K562 (cell line): ENCODE results near the gene ARAP1. TPM values are rescaled to one million over a fixed set of nuclear protein-coding genes. Genes with fewer than 3 reads are reported as not detected.

Experiments
- ATAC-seq: fragments of 200-7000 bp; cut with Tn5 transposase; 3 replicates; pipeline ENCODE4 v1.9.1; 2020; ENCODE audit warnings: moderate library complexity
- BruUV-seq: library from RNA; stranded (reverse); fragments of 400-500 nt; replicated peaks from 2 replicates; lab custom pipeline; 2021; lab: Mats Ljungman, UMichigan
- CTCF ChIA-PET: fragments of 300-600 bp; formaldehyde crosslinking; extraction: SDS; loops from one replicate; lab custom pipeline; 2021; ENCODE audit warnings: low intra/inter-chr PET ratio; lab: Yijun Ruan, JAX
- POLR2A ChIA-PET: fragments of 300-600, 350-650 bp; sonication (Branson Sonifier 250); formaldehyde crosslinking; extraction: SDS; loops from one replicate; lab custom pipeline; 2021; ENCODE audit warnings: antibody characterized with exemption, inconsistent platforms; lab: Yijun Ruan, JAX
- DNase-seq, 4 experiments: peaks; one replicate each; pipeline versions ENCODE4 v3.0.0 to v3.0.0-alpha.2; 2011 to 2018; ENCODE audit warnings: low spot score in 3 of 4, mixed read lengths in 3 of 4; ENCODE audit errors: extremely low read depth in 1 of 4
- FAIRE-seq: peaks from 2 replicates; lab custom pipeline; 2011; peaks lifted over from hg19 to GRCh38; lab: Jason Lieb, UNC
- H2AFZ ChIP-seq: 2 replicates; pipeline ENCODE4 v1.6.0; 2011; ENCODE audit warnings: low read depth, low read length, control low read depth, inconsistent platforms
- H3K27ac ChIP-seq: fragments of 200-600 bp; 3 replicates; pipeline ENCODE4 v1.8.0; 2011; ENCODE audit warnings: low read depth, mild to moderate bottlenecking, control low read depth, inconsistent platforms, low read length, moderate library complexity, mixed read lengths; ENCODE audit errors: extremely low read depth
- H3K27me3 ChIP-seq, 2 experiments: fragments of 300-600 bp in 1 of 2; 2 replicates in 1 of 2; 3 replicates in 1 of 2; pipeline versions ENCODE4 v1.6.0 to v1.8.0; 2011; ENCODE audit warnings: inconsistent platforms in 2 of 2, low read length in 2 of 2, mild to moderate bottlenecking in 1 of 2, mixed read lengths in 1 of 2, moderate library complexity in 1 of 2; ENCODE audit not compliant: control insufficient read depth in 2 of 2, insufficient read depth in 2 of 2
- H3K36me3 ChIP-seq: fragments of 300-600 bp; 3 replicates; pipeline ENCODE4 v1.8.0; 2011; ENCODE audit warnings: mild to moderate bottlenecking, low read length, inconsistent platforms; ENCODE audit not compliant: control insufficient read depth, insufficient read depth
- H3K4me1 ChIP-seq, 2 experiments: fragments of 200-600 bp in 1 of 2; replicated peaks in 1 of 2; 2 replicates in 1 of 2; 3 replicates in 1 of 2; pipeline versions ENCODE4 v1.5.1 to v1.8.0; 2011; ENCODE audit warnings: inconsistent platforms in 2 of 2, low read length in 2 of 2, mild to moderate bottlenecking in 1 of 2, mixed read lengths in 1 of 2, moderate library complexity in 1 of 2; ENCODE audit not compliant: control insufficient read depth in 2 of 2, insufficient read depth in 2 of 2
- H3K4me2 ChIP-seq: 2 replicates; pipeline ENCODE4 v1.6.1; 2011; ENCODE audit warnings: low read length, control low read depth, inconsistent platforms, mixed read lengths; ENCODE audit not compliant: insufficient read depth
- H3K4me3 ChIP-seq: fragments of 200-600 bp; sonication (generic), shearing (Covaris generic); 2 replicates; pipeline ENCODE4 v1.5.1; 2016; ENCODE audit warnings: control low read depth, inconsistent platforms
- H3K79me2 ChIP-seq: fragments of 200-600 bp; 3 replicates; pipeline ENCODE4 v1.8.0; 2011; ENCODE audit warnings: low read length, inconsistent platforms; ENCODE audit not compliant: control insufficient read depth, insufficient read depth
- H3K9ac ChIP-seq, 2 experiments: 2 replicates each; pipeline versions ENCODE4 v1.6.0 to v1.6.1; 2011; ENCODE audit warnings: low read depth in 2 of 2, low read length in 2 of 2, control low read depth in 1 of 2, inconsistent platforms in 1 of 2, mild to moderate bottlenecking in 1 of 2, mixed read lengths in 1 of 2; ENCODE audit not compliant: insufficient read depth in 1 of 2
- H3K9me1 ChIP-seq: one replicate; pipeline ENCODE4 v1.6.0; 2011; ENCODE audit warnings: inconsistent platforms, mild to moderate bottlenecking, low read length, moderate library complexity; ENCODE audit not compliant: control insufficient read depth, insufficient read depth
- H3K9me3 ChIP-seq: replicated peaks from 2 replicates; pipeline ENCODE4 v1.5.1; 2011; ENCODE audit warnings: low read depth, low read length, inconsistent platforms; ENCODE audit not compliant: control insufficient read depth, insufficient read depth
- H4K20me1 ChIP-seq: replicated peaks from 2 replicates; pipeline ENCODE4 v1.6.1; 2011; ENCODE audit warnings: low read length, inconsistent platforms, mixed read lengths; ENCODE audit not compliant: control insufficient read depth, insufficient read depth
- ARHGAP35 ChIP-seq: fragments of 450-650 bp; IDR thresholded peaks from 2 replicates; pipeline ENCODE4 v1.6.1; 2018; ENCODE audit not compliant: partially characterized antibody
- NCOA1 ChIP-seq: fragments of 450-650 bp; IDR thresholded peaks from 2 replicates; pipeline ENCODE4 v1.6.1; 2016; ENCODE audit warnings: low read depth
- RAD51 ChIP-seq: fragments of 450-650 bp; IDR thresholded peaks from 2 replicates; pipeline ENCODE4 v1.7.1; 2016; ENCODE audit warnings: low read depth, mild to moderate bottlenecking, borderline replicate concordance
- SMARCE1 ChIP-seq: fragments of 450-650 bp; IDR thresholded peaks from 2 replicates; pipeline ENCODE4 v1.7.1; 2016; ENCODE audit warnings: mild to moderate bottlenecking
- TEAD2 ChIP-seq: fragments of 450-650 bp; IDR thresholded peaks from 2 replicates; pipeline ENCODE4 v1.6.1; 2016; ENCODE audit warnings: missing genetic modification characterization, control low read depth, missing compliant biosample characterization
- ZFP30 ChIP-seq: fragments of 250-450 bp; sonication (Bioruptor Pico); IDR thresholded peaks from 2 replicates; pipeline ENCODE4 v1.8.0; 2022; ENCODE audit warnings: moderate library complexity, mild to moderate bottlenecking, inconsistent platforms, borderline replicate concordance
- WGBS: fragments of 100-300 bp; shearing (Covaris generic); methylation state at CpG from one replicate; pipeline ENCODE4 v1.1.6; 2016; ENCODE audit warnings: low coverage, mixed read lengths; ENCODE audit not compliant: insufficient coverage; ENCODE audit errors: missing lambda C conversion rate; 5-methylcytosine and 5-hydroxymethylcytosine counted together
- in situ Hi-C: fragments of 300-500 bp; cut with MboI; formaldehyde crosslinking; loops from 4 replicates; pipeline ENCODE4 v1.15.0; 2018; ENCODE audit warnings: inconsistent platforms, mixed read lengths
- intact Hi-C: fragments of 100-400 bp; cut with micrococcal nuclease; formaldehyde crosslinking; loops from 2 replicates; pipeline ENCODE4 v1.14.2; 2022
- polyA plus RNA-seq, 8 experiments: library from polyadenylated mRNA; depleted of rRNA in 4 of 8; stranded (reverse) in 5 of 8; unstranded in 3 of 8; fragments of >200 nt; fragmentation: Nextera tagmentation in 2 of 8; fragmentation: Illumina TruSeq in 1 of 8; extraction: Ambion mirVana in 2 of 8; extraction: Trizol in 1 of 8; gene quantifications; 2 replicates each; pipeline versions ENCODE4 v1.2.1 to v1.2.3, GENCODE V29; 2011 to 2014; ENCODE audit warnings: inconsistent platforms in 1 of 8, missing spikeins in 1 of 8
- total RNA-seq, 7 experiments: library from RNA; depleted of rRNA in 6 of 7; stranded (reverse); fragments of >200 nt in 6 of 7; fragmentation: Illumina TruSeq in 2 of 7; extraction: Trizol in 2 of 7; gene quantifications; 2 replicates each; pipeline versions ENCODE4 v1.2.1 to v1.2.3, GENCODE V29; 2011 to 2021; ENCODE audit warnings: low replicate concordance in 1 of 7
- TF ChIP-seq, protein P1 (sequence below), 2 experiments: fragments of 450-650 bp in 1 of 2; sonication (generic) in 1 of 2; formaldehyde crosslinking; conservative IDR thresholded peaks; 2 replicates each; pipeline versions ENCODE4 v1.4.0 to v1.8.1; 2020 to 2022; ENCODE audit warnings: mild to moderate bottlenecking in 1 of 2, missing genetic modification reagents in 1 of 2
- TF ChIP-seq, protein P2 (sequence below): fragments of 450-650 bp; IDR thresholded peaks from 2 replicates; pipeline ENCODE4 v1.6.1; 2014; ENCODE audit warnings: low read depth, mild to moderate bottlenecking, moderate library complexity, borderline replicate concordance

The ARAP1 gene
- total and polyA plus RNA-seq, 9 of the 15 experiments (the other 6 are each of a cell fraction or from before 2014, with no cell fraction given), result 0.23 to 67.0 (median 24.6) TPM

- CTCF ChIA-PET, result no interaction called here
- POLR2A ChIA-PET, result no interaction called here
- WGBS, result 92% methylated on average over 8 of the region's 9 CpGs
- TF ChIP-seq ZFP30 (CRISPR knock-in tag), result no peak
- no peak for TF ChIP-seq SMARCE1
- no peak for TF ChIP-seq NCOA1
- TF ChIP-seq, protein P1, sequence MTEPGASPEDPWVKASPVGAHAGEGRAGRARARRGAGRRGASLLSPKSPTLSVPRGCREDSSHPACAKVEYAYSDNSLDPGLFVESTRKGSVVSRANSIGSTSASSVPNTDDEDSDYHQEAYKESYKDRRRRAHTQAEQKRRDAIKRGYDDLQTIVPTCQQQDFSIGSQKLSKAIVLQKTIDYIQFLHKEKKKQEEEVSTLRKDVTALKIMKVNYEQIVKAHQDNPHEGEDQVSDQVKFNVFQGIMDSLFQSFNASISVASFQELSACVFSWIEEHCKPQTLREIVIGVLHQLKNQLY (CRISPR knock-in tag; conservative IDR thresholded peaks at IDR 0.05), result no peak
- TF ChIP-seq RAD51, result no peak
- no peak for TF ChIP-seq ARHGAP35
- no peak for TF ChIP-seq TEAD2 (tag)
- TF ChIP-seq, protein P2, sequence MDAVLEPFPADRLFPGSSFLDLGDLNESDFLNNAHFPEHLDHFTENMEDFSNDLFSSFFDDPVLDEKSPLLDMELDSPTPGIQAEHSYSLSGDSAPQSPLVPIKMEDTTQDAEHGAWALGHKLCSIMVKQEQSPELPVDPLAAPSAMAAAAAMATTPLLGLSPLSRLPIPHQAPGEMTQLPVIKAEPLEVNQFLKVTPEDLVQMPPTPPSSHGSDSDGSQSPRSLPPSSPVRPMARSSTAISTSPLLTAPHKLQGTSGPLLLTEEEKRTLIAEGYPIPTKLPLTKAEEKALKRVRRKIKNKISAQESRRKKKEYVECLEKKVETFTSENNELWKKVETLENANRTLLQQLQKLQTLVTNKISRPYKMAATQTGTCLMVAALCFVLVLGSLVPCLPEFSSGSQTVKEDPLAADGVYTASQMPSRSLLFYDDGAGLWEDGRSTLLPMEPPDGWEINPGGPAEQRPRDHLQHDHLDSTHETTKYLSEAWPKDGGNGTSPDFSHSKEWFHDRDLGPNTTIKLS, result no peak
- TF ChIP-seq, all 486 proteins: peak for 0
- no peak overlapping the region for H3K4me3 ChIP-seq
- FAIRE-seq (no peak), ATAC-seq (no peak), DNase-seq (no peak)
- intact Hi-C loops, result no loop called here
- no peaks in the 10 kb centered on the region for H3K9me1 ChIP-seq
- no peak overlapping the region for H3K27ac ChIP-seq
- no TSS peak for BruUV-seq
- in situ Hi-C loops, result no loop called here
- no peak overlapping the region for H2AFZ ChIP-seq
- no peaks in the 10 kb centered on the region for H3K27me3 ChIP-seq
- H3K4me1 ChIP-seq, result peaks cover 0 to 19% of the 10 kb centered on the region in 2 experiments; a peak in 2 of 5 replicates
- no peak overlapping the region for H3K9ac ChIP-seq
- H4K20me1 ChIP-seq, result no peaks in the 10 kb centered on the region
- no peaks in the 10 kb centered on the region for H3K9me3 ChIP-seq
- H3K79me2 ChIP-seq, result no peaks in the 10 kb centered on the region
- H3K36me3 ChIP-seq, result peaks cover 72% of the 10 kb centered on the region; the same call in 1 of the 3 replicates
- no peak overlapping the region for H3K4me2 ChIP-seq
These were observed 41.1 kb downstream of the ARAP1 start for GRCh38 chr11:72711141-72711540.
